ELF-1 (cell line): ENCODE measurements around the gene ERCC6.

Source experiments
- DNase-seq: peaks from one replicate; pipeline ENCODE4 v3.0.0-alpha.2; 2016; ENCODE audit warnings: low read depth, low spot score

The ERCC6 gene

DNA sequence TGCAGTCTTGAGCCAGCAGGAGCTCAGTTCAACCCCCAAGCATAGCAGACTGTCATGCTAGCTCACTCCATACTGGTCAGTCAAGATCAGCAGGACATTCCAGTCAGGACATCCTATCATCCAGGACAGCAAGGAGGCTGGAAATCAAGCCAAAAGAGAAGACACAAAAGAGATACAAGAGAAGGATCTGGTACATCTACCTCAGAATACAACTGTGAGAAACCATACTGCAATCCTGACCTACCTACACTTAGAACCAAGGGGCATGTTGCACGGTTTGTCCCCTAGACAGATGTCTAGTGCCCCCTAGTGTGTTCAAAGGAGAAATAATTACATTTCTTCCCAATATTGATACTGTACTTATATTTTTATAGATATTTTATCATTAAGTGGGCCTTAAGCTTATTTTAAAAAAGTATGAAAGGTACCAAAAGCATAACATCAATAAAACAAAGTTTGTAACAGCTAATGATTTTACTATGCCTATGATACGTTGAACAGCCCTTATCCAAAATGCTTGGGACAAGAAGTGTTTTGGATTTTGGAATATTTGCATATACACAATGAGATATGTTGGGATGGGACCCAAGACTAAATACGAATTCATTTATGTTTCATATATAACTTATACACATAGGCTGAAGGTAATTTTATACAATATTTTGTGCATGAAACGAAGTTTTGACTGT lies 26.7 kb downstream of the ERCC6 start:
- peak; percentile 34 for DNase-seq

DNA sequence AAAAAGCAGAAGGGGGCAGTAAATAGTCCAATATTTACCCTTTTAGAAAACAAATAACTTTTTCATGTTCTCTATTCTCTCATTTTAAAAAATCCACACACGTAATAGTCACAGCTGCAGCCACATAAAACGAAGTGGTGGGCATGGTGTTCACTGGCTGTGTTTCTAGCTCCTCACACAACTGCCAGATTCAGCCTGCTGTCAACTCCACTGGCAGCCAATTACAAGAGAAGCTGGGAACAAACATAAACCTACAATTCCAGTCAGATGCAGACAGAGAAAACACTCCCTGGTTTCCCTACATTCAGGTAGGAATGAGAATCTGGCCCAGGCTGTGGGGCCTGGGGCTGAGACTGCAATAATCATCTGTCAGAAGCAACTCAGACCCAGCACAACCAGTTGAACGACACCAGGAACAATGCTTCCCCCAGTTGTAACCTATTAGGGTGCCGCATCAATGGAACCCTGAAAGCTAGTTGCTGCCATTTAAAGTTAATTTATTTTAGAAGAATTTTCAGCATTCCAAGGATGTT lies 29.1 kb downstream of the ERCC6 start:
- DNase-seq = peak; percentile 50

DNA sequence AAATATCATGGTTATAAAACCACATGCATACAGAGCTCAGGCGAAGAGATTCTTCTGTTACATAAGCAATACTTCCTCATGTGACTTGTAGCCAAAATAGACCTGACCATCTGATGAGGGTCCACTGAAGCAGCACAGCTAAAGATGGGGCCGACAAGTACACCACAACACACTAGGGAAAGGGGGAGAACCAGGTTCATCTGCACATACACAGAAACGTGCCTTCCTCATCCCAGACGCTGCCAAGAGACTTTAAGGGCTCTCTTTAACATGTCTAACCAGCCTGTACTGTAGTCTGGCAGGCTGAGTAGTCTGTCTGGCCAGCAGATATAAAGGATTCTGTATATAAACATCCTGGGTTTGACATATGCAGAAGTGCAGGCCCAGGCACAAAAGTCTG lies 30.3 kb downstream of the ERCC6 start:
- DNase-seq = no peak

DNA sequence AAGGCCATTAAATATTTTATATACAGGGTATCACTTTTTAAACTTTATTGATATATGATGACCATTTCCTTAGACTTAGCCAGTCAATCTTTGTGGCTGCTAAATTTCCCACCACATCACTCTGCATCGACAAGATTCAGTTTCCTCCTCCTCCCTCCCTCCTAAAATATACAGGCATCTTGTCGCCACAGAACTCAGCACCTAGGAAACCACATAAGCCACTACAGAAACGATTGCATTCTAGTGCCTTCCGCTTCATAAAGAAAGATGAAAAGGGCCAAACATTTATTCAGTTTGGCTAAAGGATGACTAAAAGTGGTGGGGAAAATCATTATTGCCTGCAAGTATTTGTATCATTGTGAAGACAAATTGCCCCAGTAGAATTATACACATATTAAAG lies 30.7 kb downstream of the ERCC6 start:
- no peak for DNase-seq

DNA sequence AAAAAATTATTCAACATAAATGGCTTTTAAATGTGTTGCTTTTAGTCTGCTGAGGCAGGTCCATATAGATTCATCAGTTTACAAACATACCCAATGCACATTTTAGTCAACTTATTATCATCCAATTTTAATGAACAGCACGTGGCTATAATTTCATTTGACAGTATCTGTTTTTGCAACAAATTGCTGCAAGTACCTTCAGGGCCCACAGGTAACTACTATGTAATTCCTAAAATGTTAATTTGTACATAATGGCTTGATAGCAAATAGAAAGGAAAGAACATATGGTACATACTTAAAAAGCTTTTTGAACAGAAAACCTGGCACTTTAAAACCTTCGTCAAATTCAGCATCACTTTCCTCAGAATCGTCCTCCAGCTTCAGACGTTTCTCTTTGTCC lies 33.3 kb downstream of the ERCC6 start:
- DNase-seq = no peak

DNA sequence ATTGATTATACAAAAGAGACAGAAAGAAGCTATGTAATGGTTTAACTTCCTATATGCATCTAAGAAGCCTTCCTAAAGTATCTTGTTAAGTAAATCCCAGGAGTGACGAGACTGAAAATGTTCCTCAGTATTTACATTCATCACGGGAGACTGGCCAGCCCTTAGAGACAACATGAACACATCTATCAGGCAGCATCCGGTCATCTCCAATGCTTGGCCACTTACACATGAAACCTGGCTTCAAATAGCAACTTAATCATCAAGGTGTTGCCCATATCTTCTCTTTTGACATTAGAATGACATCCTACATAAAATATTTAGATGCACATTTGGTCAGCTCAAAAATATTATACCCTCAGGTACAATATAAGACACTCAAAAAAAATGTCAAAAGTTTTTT lies 33.8 kb downstream of the ERCC6 start:
- no peak for DNase-seq

DNA sequence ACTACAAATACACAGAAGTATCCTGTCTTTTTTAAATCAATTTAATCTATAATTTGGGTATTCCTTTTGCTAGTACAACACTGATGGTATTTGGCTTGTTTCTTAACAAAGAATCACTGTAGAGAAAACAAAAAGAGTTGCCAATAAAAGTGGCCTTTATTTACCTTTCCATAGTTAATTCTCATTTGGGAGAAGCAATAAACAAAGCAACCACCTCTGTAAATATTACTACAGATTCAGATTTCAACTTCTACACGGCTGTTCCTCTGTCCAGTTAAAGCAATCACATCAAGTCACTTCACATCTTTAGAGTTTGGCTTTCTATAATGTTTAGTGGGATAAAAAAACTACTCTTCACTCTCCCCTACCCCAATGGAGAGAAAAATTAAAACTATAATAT lies 34.4 kb downstream of the ERCC6 start:
- DNase-seq = no peak

DNA sequence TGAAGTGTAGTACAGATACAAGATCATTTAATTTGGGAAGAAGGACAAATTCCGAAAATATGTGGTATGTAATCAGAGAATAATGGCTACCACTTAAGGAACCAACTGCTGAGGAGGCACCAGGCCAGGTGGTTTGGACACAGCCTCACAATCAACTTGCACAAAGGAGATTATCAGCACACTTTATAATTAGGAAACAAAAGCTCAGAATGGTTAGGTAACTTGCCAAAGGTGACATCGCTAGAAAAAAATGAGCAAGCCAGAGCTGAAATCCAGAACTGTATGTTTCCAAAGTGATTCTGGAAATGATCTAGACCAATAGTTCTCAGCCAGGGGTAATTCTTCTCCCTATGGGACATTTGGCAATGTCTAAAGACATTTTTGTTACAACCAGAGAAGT lies 36.6 kb downstream of the ERCC6 start:
- DNase-seq = no peak

DNA sequence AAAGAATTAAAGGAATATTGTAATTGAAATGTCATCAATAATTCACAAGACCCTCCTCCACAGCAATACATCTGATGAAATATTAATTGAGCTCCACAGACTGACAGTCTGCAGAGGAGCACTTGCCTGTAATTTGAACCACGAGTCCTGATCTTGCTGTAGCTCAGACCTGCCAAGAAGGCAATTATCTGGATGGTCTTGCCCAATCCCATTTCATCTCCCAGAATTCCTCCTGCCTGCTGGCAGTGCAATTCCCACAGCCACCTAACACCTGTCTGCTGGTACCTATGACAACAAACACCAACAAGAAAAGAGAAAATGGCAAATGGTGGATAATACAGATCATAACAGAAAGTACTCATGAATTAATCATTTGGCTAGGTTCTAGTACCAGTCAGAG lies 38.5 kb downstream of the ERCC6 start:
- DNase-seq = no peak

DNA sequence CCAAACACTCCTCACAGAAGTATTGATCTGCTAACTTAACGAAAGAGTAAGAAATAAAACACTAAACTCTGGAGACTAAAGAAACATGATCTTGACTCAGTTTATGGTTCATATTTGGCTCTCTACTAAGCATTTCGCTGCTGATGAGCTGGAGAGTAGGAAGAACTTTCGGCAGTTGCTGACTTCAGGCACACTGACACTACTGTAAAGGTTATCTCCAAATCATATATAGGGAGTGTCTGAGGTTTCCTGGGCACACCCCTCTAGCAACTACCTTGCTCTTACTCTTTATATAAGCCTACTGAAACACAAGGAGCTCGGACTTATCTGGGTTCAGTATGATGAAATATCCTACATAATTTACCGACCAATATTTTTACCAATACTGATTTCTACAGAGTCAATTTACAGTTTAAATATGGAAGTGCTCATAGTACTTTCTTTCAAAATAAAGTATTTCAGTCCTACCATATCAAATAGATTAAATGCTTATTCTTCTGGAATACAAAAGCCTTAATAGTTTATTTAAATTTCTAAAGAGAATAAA lies 39.5 kb downstream of the ERCC6 start:
- no peak for DNase-seq

DNA sequence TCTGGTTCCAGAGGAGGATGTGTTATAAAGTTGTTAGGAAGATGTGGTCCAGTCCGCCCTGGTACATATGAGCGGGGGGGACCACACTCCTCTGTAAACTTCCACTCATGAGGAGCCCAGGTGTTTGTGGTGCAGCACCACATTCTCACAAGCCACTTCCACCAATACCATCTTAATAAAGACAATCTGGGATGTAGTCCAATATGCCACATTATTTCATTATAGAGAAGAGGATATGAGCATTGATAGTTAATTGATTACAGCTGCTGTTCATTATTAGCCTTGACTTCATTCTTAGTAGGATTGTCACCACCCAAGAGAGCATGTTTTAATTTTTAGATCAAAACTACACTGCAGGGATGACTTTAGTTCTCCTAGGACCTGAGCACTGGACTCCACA lies 40.5 kb downstream of the ERCC6 start:
- no peak for DNase-seq

DNA sequence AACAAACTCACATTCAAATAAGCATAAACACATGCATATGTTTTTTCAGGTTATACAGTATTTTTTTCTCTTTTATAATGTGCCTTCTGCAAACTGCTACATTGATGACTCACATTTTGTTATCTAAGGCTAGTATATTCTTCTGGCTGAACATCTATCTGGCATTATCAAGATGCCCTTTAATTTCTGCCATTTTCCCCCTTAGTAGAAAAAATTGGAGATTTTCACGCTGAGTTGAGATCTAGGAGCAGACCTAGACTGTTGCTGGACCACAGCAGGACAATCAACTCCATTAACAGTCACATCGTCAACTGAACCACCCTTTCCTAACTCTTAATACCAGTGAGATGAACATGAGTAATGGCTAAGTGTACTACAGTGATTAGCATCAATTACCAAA lies 41.6 kb downstream of the ERCC6 start:
- no peak for DNase-seq

DNA sequence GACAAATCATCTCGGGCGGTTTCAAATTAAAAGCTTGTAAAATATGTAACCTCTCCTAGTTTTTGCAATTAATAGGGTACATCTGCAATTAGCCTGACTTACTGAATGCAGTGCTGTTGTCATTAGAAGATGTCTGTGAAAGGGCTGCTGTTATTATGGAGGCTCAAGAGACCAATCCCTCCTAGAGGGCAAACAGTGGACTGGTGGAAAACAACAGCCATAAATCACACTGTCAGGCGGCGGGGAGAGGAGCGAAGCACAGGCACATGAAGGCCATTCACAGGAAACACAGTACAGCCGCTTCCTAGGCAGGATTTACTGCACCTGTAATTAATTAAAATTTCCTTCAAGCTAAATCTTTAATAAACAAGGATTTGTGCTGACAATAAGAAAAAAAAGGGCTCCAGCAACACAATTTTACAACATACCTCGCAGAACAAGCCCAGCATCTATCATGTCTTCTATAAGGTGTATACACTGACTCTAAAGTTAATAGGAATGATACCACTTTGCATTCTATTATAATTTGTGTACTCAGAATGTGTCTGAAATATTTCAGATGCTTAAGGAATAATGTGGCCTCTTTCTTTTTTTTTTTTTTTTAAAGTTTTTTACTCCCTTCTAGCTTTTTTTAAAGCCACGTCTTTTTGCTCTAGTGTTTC lies 50.7 kb downstream of the ERCC6 start:
- DNase-seq = peak; percentile 62

DNA sequence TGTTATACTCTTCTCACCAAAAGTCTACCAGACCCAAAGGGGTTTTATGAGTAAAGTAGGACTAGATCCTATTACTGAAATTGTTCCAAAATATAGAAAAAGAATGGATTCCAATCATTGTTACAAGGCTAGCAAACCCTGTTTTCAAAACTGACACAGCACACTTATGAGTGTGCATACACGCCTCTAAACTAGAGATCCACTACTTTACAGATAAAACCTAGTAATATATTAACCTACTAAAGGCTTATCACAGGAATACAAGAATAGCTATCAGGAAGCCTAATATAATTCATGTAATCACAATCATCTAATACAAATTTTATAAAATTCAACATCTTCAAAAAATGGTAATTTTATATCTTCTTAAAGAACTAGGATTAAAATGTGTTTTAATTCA lies 52.2 kb downstream of the ERCC6 start:
- DNase-seq = no peak

DNA sequence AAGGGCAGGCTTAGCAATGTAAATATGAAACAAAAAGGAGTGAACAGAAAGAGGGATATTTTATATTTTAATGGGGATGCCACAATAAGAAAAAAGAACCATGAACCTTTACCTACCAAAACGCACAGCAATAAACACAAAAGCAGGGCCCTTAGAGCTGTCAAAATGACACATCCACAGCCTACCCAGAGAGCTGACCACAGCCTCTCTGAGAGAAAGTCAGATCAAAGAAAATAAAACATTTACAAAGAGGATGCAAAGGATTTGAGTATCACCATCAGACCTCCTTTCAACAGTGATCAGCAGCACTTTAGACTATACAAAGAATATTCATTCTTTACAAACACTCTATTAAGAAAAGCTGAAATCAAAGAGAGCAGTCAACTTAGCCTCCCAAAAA lies 52.9 kb downstream of the ERCC6 start:
- DNase-seq = no peak

DNA sequence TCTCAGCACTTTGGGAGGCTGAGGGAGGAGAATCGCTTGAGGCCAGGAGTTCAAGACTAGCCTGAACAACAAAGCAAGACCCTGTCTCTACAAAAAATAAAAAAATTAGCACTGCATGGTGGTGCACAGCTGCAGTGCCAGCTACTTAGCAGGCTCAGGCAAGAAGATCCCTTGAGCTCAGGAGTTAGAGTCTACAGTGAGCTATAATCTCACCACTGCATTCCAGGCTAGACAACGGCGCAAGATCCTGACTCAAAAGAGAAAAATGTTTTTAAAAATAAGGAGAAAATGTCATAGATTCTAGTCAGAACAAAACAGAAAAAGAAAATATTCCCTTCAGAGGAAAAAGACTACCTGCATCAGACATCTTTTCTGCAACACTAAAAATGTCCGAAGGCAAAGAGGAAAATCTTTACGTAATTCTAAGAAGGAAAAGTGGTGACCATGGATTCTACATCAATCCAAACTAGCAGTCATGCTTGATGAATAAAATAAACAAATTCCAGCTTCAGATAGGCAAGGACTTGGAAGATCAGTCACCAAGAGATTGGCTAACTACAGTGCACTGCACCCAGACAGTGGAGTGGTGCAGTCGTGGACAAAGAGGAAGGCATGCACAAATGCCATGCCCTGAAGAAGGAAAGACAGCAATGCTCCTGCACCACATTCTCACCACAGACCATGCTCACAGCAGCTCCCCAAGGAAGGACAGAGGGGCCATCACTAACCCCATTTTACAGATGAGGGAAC lies 54.3 kb downstream of the ERCC6 start:
- no peak for DNase-seq

DNA sequence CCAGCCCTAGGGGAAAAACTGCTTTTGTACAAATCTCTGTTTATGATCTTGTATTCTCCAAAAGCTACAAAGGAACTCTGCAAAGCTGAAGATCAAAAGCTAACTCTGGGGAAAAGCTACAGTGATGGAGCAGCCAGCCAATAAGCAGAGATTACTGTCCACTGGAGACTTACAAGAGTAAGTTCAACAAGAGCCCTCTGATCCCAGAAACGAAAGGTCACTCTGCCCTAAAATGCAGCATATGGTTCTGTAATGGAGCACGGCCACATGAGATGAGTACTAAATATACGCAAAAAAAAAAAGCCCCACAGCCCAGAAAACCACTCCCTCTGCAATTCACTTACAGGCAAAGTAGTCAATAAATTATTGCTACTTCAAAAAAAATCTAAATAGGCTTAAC lies 60.1 kb downstream of the ERCC6 start:
- no peak for DNase-seq

DNA sequence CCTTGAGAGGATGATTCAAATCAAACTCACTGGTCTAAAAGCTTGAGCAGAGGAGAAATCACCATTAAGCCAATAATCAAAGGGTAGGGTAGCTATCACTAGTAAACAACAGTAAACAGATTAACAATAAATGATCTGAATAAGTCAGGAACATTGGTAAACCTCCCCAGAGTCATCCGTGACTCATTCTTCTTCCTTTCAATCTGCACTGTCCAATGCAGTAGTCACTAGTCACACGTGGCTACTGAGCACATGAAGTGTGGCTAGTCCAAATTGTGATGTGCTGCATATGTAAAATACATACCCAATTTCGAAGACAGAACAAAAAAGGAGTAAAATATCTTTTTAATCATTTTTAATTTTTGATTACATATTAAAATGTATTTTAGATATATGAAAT lies 64.0 kb downstream of the ERCC6 start:
- no peak for DNase-seq

DNA sequence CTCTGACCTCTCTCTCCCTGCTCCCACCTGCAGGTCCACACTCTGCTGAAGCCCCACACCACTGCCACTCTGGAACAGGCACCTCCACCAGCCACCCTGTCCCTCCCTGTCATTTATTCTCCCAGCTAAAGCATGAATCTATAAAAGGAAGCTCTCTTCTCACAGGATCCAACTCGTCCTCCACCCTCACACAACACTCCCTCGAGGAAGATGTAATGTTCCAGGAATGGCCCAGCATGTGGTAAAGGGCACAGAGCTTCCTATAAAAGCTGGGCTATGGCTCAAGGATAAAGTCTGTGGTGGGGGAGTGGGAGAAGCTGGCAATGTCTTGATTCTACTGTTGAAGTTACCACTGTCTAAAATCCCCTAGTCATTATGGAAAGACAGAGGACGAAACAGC lies 67.4 kb downstream of the ERCC6 start:
- no peak for DNase-seq

DNA sequence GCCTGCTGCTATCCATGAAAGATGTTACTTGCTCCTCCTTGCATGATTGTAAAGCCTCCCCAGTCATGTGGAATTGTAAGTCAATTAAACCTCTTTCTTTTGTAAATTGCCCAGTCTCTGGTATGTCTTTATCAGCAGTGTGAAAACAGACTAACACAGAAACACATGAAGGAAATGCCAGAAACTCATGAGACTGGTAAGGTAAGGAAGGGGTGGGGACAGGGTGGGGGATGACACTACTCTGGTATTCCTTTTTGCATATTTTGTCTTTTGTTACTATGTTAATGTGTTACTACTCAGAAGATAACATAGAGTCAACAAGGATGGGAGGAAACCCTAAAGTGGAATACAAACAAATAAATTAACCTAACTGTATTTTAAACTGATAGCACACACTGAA lies 73.2 kb downstream of the ERCC6 start:
- DNase-seq = no peak
